Measurements from ENCODE around the gene OR56A5.
"Not testable (repeated sequence)": the region's sequence is repeated elsewhere in the genome, so short reads cannot be mapped to it uniquely, and the experiment has no call there.

The OR56A5 gene

GRCh38 chr11:5968394-5968793 lies at the start of gene OR56A5:
Gene OR56A5, minus strand, starts transcription at chr11:5968494. Its CDS starts 0 bp downstream, at chr11:5968494.
- DNase-seq: no peak

- no peak for DNase-seq
Measured at GRCh38 chr11:6013042-6013441, 44.7 kb upstream of the OR56A5 start.

GRCh38 chr11:6012035-6012668 lies 43.9 kb upstream of the OR56A5 start:
- DNase-seq: no peak

- no peak for DNase-seq
Measured at GRCh38 chr11:6006846-6007245, 38.6 kb upstream of the OR56A5 start, which contains the start of gene OR56A4. Gene OR56A4, minus strand, starts transcription at chr11:6006946. Its CDS starts 3,954 bp downstream, at chr11:6002992.

- DNase-seq: no peak
Measured at GRCh38 chr11:6006395-6006794, 38.1 kb upstream of the OR56A5 start.

- no peak for DNase-seq
Measured at GRCh38 chr11:6002202-6002699, 34.0 kb upstream of the OR56A5 start.

- no peak for DNase-seq
Measured at GRCh38 chr11:5994791-5995190, 26.5 kb upstream of the OR56A5 start.

GRCh38 chr11:5992604-5993251 lies 24.4 kb upstream of the OR56A5 start:
- DNase-seq: no peak

- DNase-seq: no peak
Measured at GRCh38 chr11:5992150-5992549, 23.9 kb upstream of the OR56A5 start.

- no peak for DNase-seq
Measured at GRCh38 chr11:5989203-5989602, 20.9 kb upstream of the OR56A5 start.

GRCh38 chr11:5986885-5987284 lies 18.6 kb upstream of the OR56A5 start, which contains the start of gene OR52L1:
Gene OR52L1, minus strand, starts transcription at chr11:5986985. Its CDS starts 55 bp downstream, at chr11:5986930.
- DNase-seq: no peak

- DNase-seq: no peak
Measured at GRCh38 chr11:5983443-5983842, 15.1 kb upstream of the OR56A5 start.

GRCh38 chr11:5973530-5973929 lies 5.2 kb upstream of the OR56A5 start:
- no peak for DNase-seq

GRCh38 chr11:5967708-5968107 lies 586 bp downstream of the OR56A5 start:
- DNase-seq: no peak

GRCh38 chr11:5966958-5967357 lies 1.3 kb downstream of the OR56A5 start:
- DNase-seq: no peak

- not testable (repeated sequence) for DNase-seq
Measured at GRCh38 chr11:5960704-5961320, 7.5 kb downstream of the OR56A5 start.

GRCh38 chr11:5955586-5955985 lies 12.7 kb downstream of the OR56A5 start:
- DNase-seq: no peak

GRCh38 chr11:5941951-5942350 lies 26.3 kb downstream of the OR56A5 start, which contains the start of gene OR56A3:
Gene OR56A3, plus strand, starts transcription at chr11:5942251. Its CDS starts 5,096 bp downstream, at chr11:5947347.
- no peak for DNase-seq

GRCh38 chr11:5940748-5941147 lies 27.5 kb downstream of the OR56A5 start:
- no peak for DNase-seq

GRCh38 chr11:5938603-5938965 lies 29.7 kb downstream of the OR56A5 start:
- DNase-seq: no peak

GRCh38 chr11:5937868-5938602 lies 30.3 kb downstream of the OR56A5 start:
- DNase-seq: no peak

- DNase-seq: no peak
Measured at GRCh38 chr11:5933116-5933515, 35.2 kb downstream of the OR56A5 start.

GRCh38 chr11:5932671-5933070 lies 35.6 kb downstream of the OR56A5 start:
- no peak for DNase-seq

Data from GF-D8 (cell line).